A673 (cell line): ENCODE results near the gene ABLIM3.
A peak's percentile ranks its signal among the peaks of the same experiment; 100 is the strongest.

Experiments used
- CTCF ChIP-seq: fragments of 300-800, 200-600 bp; sonication (generic); conservative IDR thresholded peaks from 2 replicates; pipeline ENCODE4 v1.5.1; 2017; ENCODE audit warnings: low read depth, mild to moderate bottlenecking, antibody characterized with exemption, low read length, moderate library complexity, mixed read lengths
- EZH2 ChIP-seq: fragments of 200-600 bp; sonication (generic); IDR thresholded peaks from 2 replicates; pipeline ENCODE4 v1.6.1; 2017; ENCODE audit warnings: borderline replicate concordance, low read depth, mild to moderate bottlenecking, mixed read lengths, antibody characterized with exemption, low read length; ENCODE audit not compliant: poor library complexity, severe bottlenecking

- TF ChIP-seq CTCF (peak; percentile 69), EZH2 (no peak)
Observed at GRCh38 chr5:149268928-149269557, 127.8 kb downstream of the ABLIM3 start.
